Measurements from ENCODE around the gene ZNF768.

The ZNF768 gene

DNA sequence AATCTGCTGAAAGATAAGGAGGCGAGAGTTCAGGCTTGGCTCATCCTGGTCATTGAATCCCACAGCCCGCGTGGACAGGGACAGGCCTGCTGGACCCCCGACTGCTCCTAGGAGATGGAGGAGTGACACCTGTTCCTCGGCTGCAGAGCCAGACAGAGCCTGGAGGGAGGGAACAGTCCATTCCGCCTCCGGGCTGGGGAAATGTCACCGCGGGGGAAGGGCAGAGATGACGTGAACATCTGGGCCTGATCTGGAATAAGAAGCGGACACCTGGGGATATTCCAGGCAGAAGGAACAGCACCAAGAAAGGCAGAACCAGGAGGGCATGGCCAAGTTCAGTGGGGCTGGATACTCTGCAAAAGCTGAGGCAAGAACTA lies 6.8 kb upstream of the ZNF768 start:
- Histone ChIP-seq H3K27me3 (ENCODE audit: insufficient read depth, poor library complexity, severe bottlenecking) (no peaks in the 10 kb centered on the region), H3K27ac (ENCODE audit: poor library complexity, severe bottlenecking) (no peak overlapping the region), H3K4me3 (ENCODE audit: severe bottlenecking) (no peak overlapping the region), H3K9me3 (ENCODE audit: severe bottlenecking) (no peaks in the 10 kb centered on the region), H3K36me3 (ENCODE audit: low read depth) (peaks cover 14% of the 10 kb centered on the region; the same call in 1 of the 2 replicates), H3K4me1 (ENCODE audit: insufficient read depth, poor library complexity, severe bottlenecking) (peaks cover 5% of the 10 kb centered on the region)
- no peak for TF ChIP-seq CTCF (IDR thresholded peaks at IDR 0.05; ENCODE audit: poor library complexity, severe bottlenecking)
- ATAC-seq (ENCODE audit: low read depth): no peak
- no peak for DNase-seq (ENCODE audit: low spot score)

DNA sequence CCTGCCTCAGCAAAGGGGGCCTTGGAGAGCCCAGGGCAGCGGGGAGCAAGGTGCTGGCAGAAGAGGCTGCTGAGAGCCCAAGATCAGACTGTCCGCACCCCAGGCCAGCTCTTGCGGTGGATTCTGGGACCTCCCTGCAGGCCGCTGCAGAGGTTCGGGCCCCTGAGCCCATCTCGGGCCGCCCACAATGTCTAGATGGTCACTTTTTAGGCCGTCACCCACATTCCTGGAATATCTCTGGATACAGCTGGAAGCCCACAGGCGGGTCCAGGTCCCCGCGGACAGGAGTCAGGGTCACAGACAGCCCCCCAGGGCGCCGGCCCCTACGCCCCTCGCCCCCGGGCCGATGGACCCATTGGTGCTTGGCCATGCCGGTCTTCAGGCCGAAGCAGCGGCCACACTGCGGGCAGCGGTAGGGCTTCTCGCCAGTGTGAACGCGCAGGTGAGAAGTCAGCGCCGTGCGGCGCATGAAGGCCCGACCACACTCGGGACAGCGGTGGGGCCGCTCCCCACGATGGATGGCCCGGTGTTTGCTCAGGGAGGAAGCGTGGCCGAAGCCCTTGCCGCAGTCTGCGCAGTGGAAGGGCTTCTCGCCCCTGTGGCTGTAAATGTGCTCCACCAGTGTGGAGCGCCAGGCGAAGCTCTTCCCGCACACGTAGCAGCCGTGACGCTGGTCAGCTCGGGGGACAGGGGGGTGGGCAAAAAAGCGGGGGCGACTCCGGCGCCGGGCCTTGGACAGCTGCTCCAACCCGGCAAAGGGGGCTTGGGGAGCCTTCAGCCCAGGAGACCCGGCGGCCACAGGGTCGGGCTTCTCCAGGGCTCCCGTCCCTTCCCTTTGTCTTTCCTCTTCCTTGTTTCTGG lies 6.1 kb upstream of the ZNF768 start:
- TF ChIP-seq CTCF (IDR thresholded peaks at IDR 0.05; ENCODE audit: poor library complexity, severe bottlenecking): no peak
- ATAC-seq (ENCODE audit: low read depth) (no peak), DNase-seq (ENCODE audit: low spot score) (no peak)
- Histone ChIP-seq H3K4me3 (ENCODE audit: severe bottlenecking) (no peak overlapping the region), H3K9me3 (ENCODE audit: severe bottlenecking) (no peaks in the 10 kb centered on the region), H3K27me3 (ENCODE audit: insufficient read depth, poor library complexity, severe bottlenecking) (no peaks in the 10 kb centered on the region), H3K36me3 (ENCODE audit: low read depth) (peaks cover 14% of the 10 kb centered on the region; the same call in 1 of the 2 replicates), H3K4me1 (ENCODE audit: insufficient read depth, poor library complexity, severe bottlenecking) (peaks cover 11% of the 10 kb centered on the region), H3K27ac (ENCODE audit: poor library complexity, severe bottlenecking) (no peak overlapping the region)

DNA sequence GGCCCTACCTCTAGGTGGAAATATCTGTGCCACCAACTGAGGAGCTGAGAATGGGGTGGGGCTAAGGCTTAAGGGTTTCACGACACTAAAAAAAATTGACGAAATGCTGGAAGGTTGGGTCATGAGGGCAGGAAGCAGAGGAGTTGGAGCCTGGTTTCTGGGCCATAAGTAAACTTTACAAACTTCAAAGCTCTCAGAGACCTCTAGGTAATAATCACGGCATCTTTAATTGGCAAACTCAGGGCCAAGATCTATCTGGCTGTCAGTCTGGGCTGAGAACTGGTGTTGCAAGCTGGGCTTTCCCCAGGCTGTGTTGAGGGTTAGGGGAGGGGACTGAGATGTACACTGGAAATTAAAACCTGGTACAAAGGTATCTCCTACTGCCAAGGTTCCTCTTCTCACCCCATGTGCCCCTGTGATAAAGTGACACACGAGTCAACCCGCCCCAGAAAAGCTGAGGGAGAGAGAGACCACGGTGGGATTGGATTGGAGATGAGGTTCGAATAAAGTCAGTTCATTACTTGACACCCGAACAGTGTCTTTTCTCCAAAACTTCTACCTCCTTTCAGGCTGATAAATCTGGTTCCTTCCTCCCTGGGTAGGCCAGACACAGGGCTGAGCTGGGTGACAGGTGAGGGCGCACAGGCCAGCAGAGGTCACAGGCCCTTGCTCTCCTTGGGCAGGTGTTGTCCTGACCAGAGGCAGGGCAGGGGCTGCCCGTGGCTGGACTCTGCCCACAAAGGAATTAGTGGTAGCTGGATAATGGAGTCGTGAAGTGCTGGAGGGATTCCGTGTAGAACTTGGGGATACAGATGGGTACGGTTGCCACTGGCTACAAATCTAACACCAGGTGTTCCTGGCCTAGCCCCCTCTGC lies 4.0 kb upstream of the ZNF768 start:
- Histone ChIP-seq H3K4me1 (ENCODE audit: insufficient read depth, poor library complexity, severe bottlenecking) (peaks cover 9% of the 10 kb centered on the region), H3K27me3 (ENCODE audit: insufficient read depth, poor library complexity, severe bottlenecking) (no peaks in the 10 kb centered on the region), H3K36me3 (ENCODE audit: low read depth) (peaks cover 8% of the 10 kb centered on the region; the same call in 1 of the 2 replicates), H3K9me3 (ENCODE audit: severe bottlenecking) (no peaks in the 10 kb centered on the region), H3K4me3 (ENCODE audit: severe bottlenecking) (no peak overlapping the region), H3K27ac (ENCODE audit: poor library complexity, severe bottlenecking) (no peak overlapping the region)
- no peak for TF ChIP-seq CTCF (IDR thresholded peaks at IDR 0.05; ENCODE audit: poor library complexity, severe bottlenecking)
- ATAC-seq (ENCODE audit: low read depth) (no peak), DNase-seq (ENCODE audit: low spot score) (no peak)

DNA sequence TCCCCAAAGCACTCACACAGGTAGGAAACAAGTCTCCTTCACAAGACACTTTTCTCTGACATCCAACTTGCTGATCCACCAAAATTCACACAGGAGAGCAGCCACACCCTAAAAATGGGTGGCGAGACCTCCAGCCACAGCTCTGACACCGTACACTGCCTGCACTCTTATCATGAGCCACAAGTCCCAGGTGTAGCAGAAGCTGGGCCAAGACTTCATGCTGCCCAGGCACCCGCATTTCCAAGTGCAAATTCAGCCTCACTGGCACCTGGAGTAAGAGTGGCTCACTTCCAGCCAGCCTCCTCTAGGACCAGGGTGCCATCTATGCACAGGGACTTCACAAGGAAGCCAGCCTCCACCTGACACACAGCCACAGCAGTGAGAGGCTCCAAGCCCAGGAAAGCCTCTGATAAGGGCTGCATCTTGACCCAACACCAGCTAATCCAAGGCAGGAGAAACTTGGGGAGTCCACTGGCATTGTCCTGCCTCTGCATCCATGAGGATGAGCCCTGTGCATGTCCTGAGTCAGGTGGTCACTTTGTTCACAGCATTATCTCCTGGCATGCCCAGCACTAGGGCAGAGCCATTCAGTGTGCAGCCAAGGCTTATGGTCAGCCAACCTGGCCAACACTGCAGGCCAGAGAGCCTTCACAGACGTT lies 2.6 kb upstream of the ZNF768 start:
- no peaks in the 10 kb centered on the region for H3K27me3 ChIP-seq (ENCODE audit: insufficient read depth, poor library complexity, severe bottlenecking)
- peak overlapping the region; percentile 82 for H3K27ac ChIP-seq (ENCODE audit: poor library complexity, severe bottlenecking)
- no peak for TF ChIP-seq CTCF (IDR thresholded peaks at IDR 0.05; ENCODE audit: poor library complexity, severe bottlenecking)
- peaks cover 17% of the 10 kb centered on the region; the same call in 1 of the 2 replicates for H3K36me3 ChIP-seq (ENCODE audit: low read depth)
- H3K4me3 ChIP-seq (ENCODE audit: severe bottlenecking): no peak overlapping the region
- no peak for ATAC-seq (ENCODE audit: low read depth)
- no peaks in the 10 kb centered on the region for H3K9me3 ChIP-seq (ENCODE audit: severe bottlenecking)
- no peak for DNase-seq (ENCODE audit: low spot score)
- H3K4me1 ChIP-seq (ENCODE audit: insufficient read depth, poor library complexity, severe bottlenecking): peaks cover 9% of the 10 kb centered on the region
